Measurements from ENCODE around the gene PSME2. TPM values are rescaled to one million over a fixed set of nuclear protein-coding genes. Genes with fewer than 3 reads are reported as not detected.

PSME2 gene
- total RNA-seq, 1 donor from 2014 or later = 106 TPM

GRCh38 chr14:24151404-24152080 lies 5.1 kb upstream of the PSME2 start:
- DNase-seq (ENCODE audit: low spot score) = no peak

GRCh38 chr14:24150993-24151392 lies 4.6 kb upstream of the PSME2 start:
- no peak for DNase-seq (ENCODE audit: low spot score)

GRCh38 chr14:24150567-24150966 lies 4.2 kb upstream of the PSME2 start:
- DNase-seq (ENCODE audit: low spot score) = no peak

- DNase-seq (ENCODE audit: low spot score) = no peak
Measured at GRCh38 chr14:24150061-24150460, 3.7 kb upstream of the PSME2 start.

- DNase-seq (ENCODE audit: low spot score) = no peak
Measured at GRCh38 chr14:24149302-24149969, 3.0 kb upstream of the PSME2 start.

GRCh38 chr14:24147761-24148428 lies 1.5 kb upstream of the PSME2 start:
- DNase-seq (ENCODE audit: low spot score) = no peak

- DNase-seq (ENCODE audit: low spot score) = peak; percentile 98
Measured at GRCh38 chr14:24146978-24147760, 759 bp upstream of the PSME2 start, which contains the start of gene RNF31. TSS of gene RNF31 (plus strand) at chr14:24147498. CDS start at chr14:24147699, 201 bp downstream.

- no peak for DNase-seq (ENCODE audit: low spot score)
Measured at GRCh38 chr14:24145690-24146452, 539 bp downstream of the PSME2 start.

GRCh38 chr14:24145219-24145618 lies 1.2 kb downstream of the PSME2 start:
- no peak for DNase-seq (ENCODE audit: low spot score)

GRCh38 chr14:24144451-24144850 lies 2.0 kb downstream of the PSME2 start:
- no peak for DNase-seq (ENCODE audit: low spot score)

GRCh38 chr14:24143511-24143910 lies 2.9 kb downstream of the PSME2 start:
- DNase-seq (ENCODE audit: low spot score) = no peak

GRCh38 chr14:24141097-24141880 lies 5.1 kb downstream of the PSME2 start, which contains the start of gene EMC9:
TSS of gene EMC9 (minus strand) at chr14:24141591. CDS start at chr14:24141304, 287 bp downstream.
- DNase-seq (ENCODE audit: low spot score) = peak; percentile 100

- no peak for DNase-seq (ENCODE audit: low spot score)
Measured at GRCh38 chr14:24139272-24139934, 7.0 kb downstream of the PSME2 start.

GRCh38 chr14:24138396-24139271 lies 7.8 kb downstream of the PSME2 start:
- DNase-seq (ENCODE audit: low spot score) = no peak

GRCh38 chr14:24137529-24138395 lies 8.6 kb downstream of the PSME2 start:
- DNase-seq (ENCODE audit: low spot score) = no peak

- no peak for DNase-seq (ENCODE audit: low spot score)
Measured at GRCh38 chr14:24136684-24137528, 9.5 kb downstream of the PSME2 start.

Data from mucosa of gallbladder (tissue), 1 donor.